Measurements from ENCODE around the gene AGAP6. TPM values are rescaled to one million over a fixed set of nuclear protein-coding genes. Genes with fewer than 3 reads are reported as not detected.
A peak's percentile ranks its signal among the peaks of the same experiment; 100 is the strongest.
"Not testable (repeated sequence)": the region's sequence is repeated elsewhere in the genome, so short reads cannot be mapped to it uniquely, and the experiment has no call there.

AGAP6 gene
- total RNA-seq, 1 donor = 4.7 TPM

DNA sequence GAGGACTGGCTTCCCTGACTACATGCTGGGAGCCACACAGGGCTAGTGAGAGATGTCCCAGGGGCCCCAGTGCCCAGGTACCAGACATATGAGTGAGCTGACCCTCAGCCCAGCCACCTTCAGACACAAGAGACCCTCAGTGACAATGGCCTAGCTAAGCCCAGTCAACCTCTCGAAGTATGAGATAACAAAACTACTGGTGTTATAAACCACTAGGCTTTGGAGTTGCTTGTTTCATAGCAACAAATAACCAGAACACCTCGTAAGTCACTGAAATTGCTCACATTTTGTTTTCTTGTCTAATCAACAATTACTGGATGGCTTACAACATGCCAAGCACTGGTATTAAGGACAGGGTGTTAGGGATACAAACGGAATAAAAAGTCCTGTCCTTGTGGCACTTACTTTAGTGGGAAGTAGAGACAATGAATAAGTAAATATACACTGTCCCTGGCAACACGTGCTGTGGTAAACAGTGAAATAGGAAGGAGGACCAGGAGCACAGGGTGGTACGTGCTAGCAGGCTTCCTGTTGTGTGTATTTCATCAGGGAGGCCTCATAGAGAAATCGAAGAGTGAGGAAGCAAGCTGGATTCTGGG, 64.7 kb downstream of the AGAP6 start:
- not testable (repeated sequence) for H3K4me3 ChIP-seq (ENCODE audit: low read depth, low read length)

DNA sequence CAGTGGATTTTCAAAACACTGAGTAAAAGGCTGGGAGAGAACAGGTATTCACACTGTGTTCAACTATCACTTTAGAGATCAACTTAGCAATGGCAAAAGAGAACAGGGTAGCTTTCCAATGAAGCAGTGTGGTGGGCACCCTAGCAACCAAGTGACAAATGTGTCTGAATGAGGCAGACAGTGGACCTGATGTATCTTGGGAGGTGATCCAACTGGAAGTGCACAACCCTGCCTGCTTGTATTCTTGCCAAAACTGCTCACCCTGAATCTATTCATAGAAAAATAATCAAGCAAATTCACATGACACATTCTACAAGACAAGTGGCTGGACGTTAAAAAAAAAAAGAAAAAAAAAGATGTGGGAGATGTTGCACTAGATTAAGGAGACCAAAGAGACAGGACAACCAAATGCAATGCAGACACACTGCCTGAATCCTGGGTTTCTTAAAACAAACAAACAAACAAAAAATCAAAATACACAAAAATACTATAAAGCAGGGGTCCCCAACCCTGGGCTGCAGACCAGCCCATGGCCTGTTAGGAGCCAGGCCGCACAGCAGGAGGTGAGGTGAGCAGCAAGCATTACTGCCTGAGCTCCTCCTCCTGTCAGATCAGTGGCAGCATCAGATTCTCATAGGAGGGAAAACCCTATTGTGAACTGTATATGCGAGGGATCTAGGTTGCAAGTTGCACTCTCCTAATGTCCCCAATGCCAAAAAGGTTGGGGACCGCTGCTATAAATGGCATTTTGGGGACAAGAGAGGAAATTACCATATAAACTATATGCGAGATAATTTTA, 67.5 kb downstream of the AGAP6 start:
- not testable (repeated sequence) for H3K4me3 ChIP-seq (ENCODE audit: low read depth, low read length); DNase-seq (ENCODE audit: low read depth)

More for the DNA sequence above, 64.7 kb downstream of the AGAP6 start:
- DNase-seq (ENCODE audit: low read depth) = not testable (repeated sequence)

DNA sequence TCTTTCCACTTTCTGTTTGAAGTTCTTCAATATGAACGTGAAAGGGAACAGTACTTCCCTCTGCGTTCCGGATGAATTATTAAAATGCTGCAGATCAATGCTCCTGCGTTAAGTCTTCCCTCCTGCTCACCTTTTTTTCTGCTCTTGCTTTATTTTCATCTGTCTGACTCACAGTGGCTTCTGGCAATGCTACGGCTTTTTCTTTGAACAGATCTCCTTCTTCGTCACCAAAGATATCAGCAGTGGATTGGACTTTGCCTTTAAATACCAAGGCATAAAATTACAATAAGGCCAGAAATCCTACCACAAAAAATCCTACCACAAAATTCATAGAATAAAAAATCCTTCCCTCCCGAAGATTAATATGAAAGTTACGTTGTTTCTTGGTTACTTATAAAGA, 68.4 kb downstream of the AGAP6 start:
- H3K4me3 ChIP-seq (ENCODE audit: low read depth, low read length); DNase-seq (ENCODE audit: low read depth): not testable (repeated sequence)

DNA sequence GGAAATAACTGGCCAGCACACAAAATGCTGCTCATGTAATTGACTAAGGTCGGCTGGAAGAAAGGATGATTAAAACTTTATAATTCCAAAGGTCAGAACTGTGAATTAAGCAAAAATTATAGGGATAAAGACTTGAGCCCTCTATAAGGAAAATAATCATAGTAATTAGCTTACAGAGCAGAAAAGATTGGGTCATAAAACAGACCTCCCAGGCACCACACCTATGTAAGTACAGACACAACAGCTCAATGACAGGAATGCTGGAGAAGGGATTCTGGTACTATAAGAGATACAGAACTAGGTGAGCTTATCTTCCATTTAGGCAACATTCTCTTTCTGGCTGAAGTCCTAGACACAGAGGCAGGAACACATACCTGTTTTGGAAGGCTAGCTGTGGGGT, 70.5 kb downstream of the AGAP6 start:
- DNase-seq (ENCODE audit: low read depth); H3K4me3 ChIP-seq (ENCODE audit: low read depth, low read length): not testable (repeated sequence)

DNA sequence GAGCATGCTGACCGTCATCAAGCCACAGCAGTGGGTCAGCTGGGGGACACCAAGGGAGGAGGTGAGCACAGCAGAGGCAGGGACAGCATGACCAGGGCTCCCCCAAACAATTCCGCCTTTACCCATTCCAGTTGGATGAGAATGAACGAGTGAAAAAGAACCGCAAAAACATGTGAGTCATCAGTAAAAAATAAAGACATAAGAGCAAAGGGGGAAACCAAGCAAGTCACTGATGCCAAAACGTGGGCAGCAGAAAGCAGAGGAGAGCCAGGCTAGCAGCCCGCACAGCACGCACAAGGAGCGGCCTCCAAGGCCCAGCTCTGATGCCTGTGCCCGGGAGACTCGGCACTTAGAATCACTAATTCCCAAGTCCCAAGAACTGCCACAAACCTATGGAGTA, 71.7 kb downstream of the AGAP6 start:
- not testable (repeated sequence) for H3K4me3 ChIP-seq (ENCODE audit: low read depth, low read length)

More for the DNA sequence above, 71.7 kb downstream of the AGAP6 start:
- DNase-seq (ENCODE audit: low read depth) = not testable (repeated sequence)

Small RNA genes within 50 kb of the gene (small RNA-seq; reads per million reads assigned to genes)
- not detected for gene RNA5SP317
- 1.9 reads per million, percentile 48 among the genes with 10 or more reads in this experiment for gene SNORA74C-2

Other genes with a start within 250 kb of the AGAP6 start
- gene OGDHL, start 226.1 kb upstream of the AGAP6 start, total RNA-seq = under 0.01 and 0.32 TPM in 2 replicates
- 31.9 and 42.7 TPM in 2 replicates for gene PARG, start 46.4 kb upstream of the AGAP6 start, total RNA-seq
- gene TIMM23B, start 46.4 kb upstream of the AGAP6 start, total RNA-seq = 20.7 and 25.4 TPM in 2 replicates
- gene WASHC2A, start 79.5 kb downstream of the AGAP6 start, total RNA-seq = 57.3 and 62.6 TPM in 2 replicates